HL-60 (cell line): ENCODE data around the gene SPTBN1.
"Not testable (repeated sequence)": the region's sequence is repeated elsewhere in the genome, so short reads cannot be mapped to it uniquely, and the experiment has no call there.

Experiments
- DNase-seq, 2 experiments: peaks; one replicate each; pipeline ENCODE4 v3.0.0-alpha.2; 2010 to 2020; ENCODE audit warnings: low read depth in 1 of 2, low spot score in 1 of 2
- H3K27ac ChIP-seq: fragments of 250-450 bp; sonication (Bioruptor Pico); replicated peaks from 2 replicates; pipeline ENCODE4 v1.5.1; 2020; ENCODE audit warnings: mild to moderate bottlenecking, moderate library complexity
- H3K27me3 ChIP-seq: fragments of 250-450 bp; sonication (Bioruptor Pico); 2 replicates; pipeline ENCODE4 v1.5.1; 2021; ENCODE audit warnings: mild to moderate bottlenecking, moderate library complexity; ENCODE audit not compliant: insufficient read depth, poor library complexity, severe bottlenecking
- H3K4me3 ChIP-seq: replicated peaks from 2 replicates; pipeline ENCODE4 v1.5.1; 2011; ENCODE audit warnings: mild to moderate bottlenecking, control low read depth, low read length; ENCODE audit not compliant: insufficient read depth
- GABPA ChIP-seq: IDR thresholded peaks from 2 replicates; pipeline ENCODE4 v1.6.1; 2012; ENCODE audit warnings: low read depth
- POLR2AphosphoS5 ChIP-seq: IDR thresholded peaks from 2 replicates; pipeline ENCODE4 v1.6.1; 2012; ENCODE audit warnings: low read depth
- REST ChIP-seq: IDR thresholded peaks from 2 replicates; pipeline ENCODE4 v1.6.1; 2012; ENCODE audit warnings: low read depth; ENCODE audit not compliant: insufficient replicate concordance
- SPI1 ChIP-seq: IDR thresholded peaks from 2 replicates; pipeline ENCODE4 v1.6.1; 2012; ENCODE audit warnings: low read depth, mild to moderate bottlenecking, borderline replicate concordance
- TF ChIP-seq, protein P1 (sequence below): IDR thresholded peaks from one replicate; pipeline ENCODE4 v1.5.1; 2011; ENCODE audit warnings: low read length, control low read depth, inconsistent platforms; ENCODE audit not compliant: insufficient read depth

Gene SPTBN1

GRCh38 chr2:54503828-54504227, 47.7 kb downstream of the SPTBN1 start:
- TF ChIP-seq, protein P1, sequence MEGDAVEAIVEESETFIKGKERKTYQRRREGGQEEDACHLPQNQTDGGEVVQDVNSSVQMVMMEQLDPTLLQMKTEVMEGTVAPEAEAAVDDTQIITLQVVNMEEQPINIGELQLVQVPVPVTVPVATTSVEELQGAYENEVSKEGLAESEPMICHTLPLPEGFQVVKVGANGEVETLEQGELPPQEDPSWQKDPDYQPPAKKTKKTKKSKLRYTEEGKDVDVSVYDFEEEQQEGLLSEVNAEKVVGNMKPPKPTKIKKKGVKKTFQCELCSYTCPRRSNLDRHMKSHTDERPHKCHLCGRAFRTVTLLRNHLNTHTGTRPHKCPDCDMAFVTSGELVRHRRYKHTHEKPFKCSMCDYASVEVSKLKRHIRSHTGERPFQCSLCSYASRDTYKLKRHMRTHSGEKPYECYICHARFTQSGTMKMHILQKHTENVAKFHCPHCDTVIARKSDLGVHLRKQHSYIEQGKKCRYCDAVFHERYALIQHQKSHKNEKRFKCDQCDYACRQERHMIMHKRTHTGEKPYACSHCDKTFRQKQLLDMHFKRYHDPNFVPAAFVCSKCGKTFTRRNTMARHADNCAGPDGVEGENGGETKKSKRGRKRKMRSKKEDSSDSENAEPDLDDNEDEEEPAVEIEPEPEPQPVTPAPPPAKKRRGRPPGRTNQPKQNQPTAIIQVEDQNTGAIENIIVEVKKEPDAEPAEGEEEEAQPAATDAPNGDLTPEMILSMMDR: no peak
- TF ChIP-seq GABPA: no peak
- Histone ChIP-seq H3K27me3 (no peaks in the 10 kb centered on the region), H3K27ac (no peak overlapping the region), H3K4me3 (no peak overlapping the region)
- DNase-seq: no peak

DNA sequence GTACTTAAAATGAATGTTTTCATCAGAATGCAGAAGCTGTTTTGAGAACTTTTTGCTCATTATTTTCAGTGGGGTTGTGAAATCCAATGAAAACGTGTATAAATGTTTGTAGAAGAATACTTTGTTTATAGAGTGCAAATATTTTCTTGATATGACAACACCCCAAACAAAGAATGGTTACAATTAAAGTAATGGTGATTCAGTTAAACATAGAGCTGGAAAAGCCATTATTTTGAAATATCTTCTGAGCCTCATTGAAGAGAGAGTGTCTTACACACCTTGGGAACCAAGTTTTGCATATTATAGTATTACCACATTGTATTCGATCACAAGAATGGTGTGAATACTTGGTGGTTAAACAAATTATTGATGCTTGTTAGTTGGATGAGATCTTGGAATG, 48.7 kb downstream of the SPTBN1 start:
- no peak overlapping the region for H3K27ac ChIP-seq
- H3K4me3 ChIP-seq: no peak overlapping the region
- TF ChIP-seq POLR2AphosphoS5 (no peak), GABPA (no peak), REST (no peak), SPI1 (no peak)
- TF ChIP-seq, protein P1: no peak
- no peaks in the 10 kb centered on the region for H3K27me3 ChIP-seq
- DNase-seq: no peak

GRCh38 chr2:54508541-54508940, 52.4 kb downstream of the SPTBN1 start:
- DNase-seq: no peak
- TF ChIP-seq GABPA (no peak), SPI1 (no peak), REST (no peak), POLR2AphosphoS5 (no peak)
- TF ChIP-seq, protein P1: no peak
- no peak overlapping the region for H3K4me3 ChIP-seq

GRCh38 chr2:54509043-54509442, 52.9 kb downstream of the SPTBN1 start:
- not testable (repeated sequence) for H3K4me3 ChIP-seq, DNase-seq, H3K27ac ChIP-seq, H3K27me3 ChIP-seq

More at GRCh38 chr2:54508541-54508940, 52.4 kb downstream of the SPTBN1 start:
- no peaks in the 10 kb centered on the region for H3K27me3 ChIP-seq
- H3K27ac ChIP-seq: no peak overlapping the region
